HEK293T (cell line): ENCODE data around the gene IL18BP.

Experiments
- CTCF ChIA-PET: fragments of 350-600 bp; formaldehyde crosslinking; extraction: SDS; loops from one replicate; lab custom pipeline; 2021; ENCODE audit warnings: antibody characterized with exemption, inconsistent platforms; lab: Yijun Ruan, JAX
- POLR2A ChIA-PET: fragments of 350-600 bp; formaldehyde crosslinking; extraction: SDS; loops from one replicate; lab custom pipeline; 2020; ENCODE audit warnings: antibody characterized with exemption, inconsistent platforms; lab: Yijun Ruan, JAX
- DNase-seq: peaks from one replicate; pipeline ENCODE4 v3.0.0; 2012; ENCODE audit warnings: mixed read lengths; ENCODE audit errors: extremely low spot score
- ARNT ChIP-seq: fragments of 450-650 bp; IDR thresholded peaks from 2 replicates; pipeline ENCODE4 v1.6.1; 2017; ENCODE audit warnings: mild to moderate bottlenecking
- BHLHE40 ChIP-seq: fragments of 450-650 bp; IDR thresholded peaks from 2 replicates; pipeline ENCODE4 v1.6.1; 2016; ENCODE audit warnings: mild to moderate bottlenecking, moderate library complexity, borderline replicate concordance
- CTBP1 ChIP-seq: fragments of 450-650 bp; IDR thresholded peaks from 2 replicates; pipeline ENCODE4 v1.6.1; 2016; ENCODE audit warnings: borderline replicate concordance
- ELF4 ChIP-seq: fragments of 450-650 bp; IDR thresholded peaks from 2 replicates; pipeline ENCODE4 v1.6.1; 2017; ENCODE audit warnings: antibody characterized with exemption
- FOXA1 ChIP-seq: fragments of 450-650 bp; IDR thresholded peaks from 2 replicates; pipeline ENCODE4 v1.6.1; 2016; ENCODE audit warnings: mild to moderate bottlenecking
- FOXK2 ChIP-seq: fragments of 450-650 bp; IDR thresholded peaks from 2 replicates; pipeline ENCODE4 v1.6.1; 2016; ENCODE audit warnings: mild to moderate bottlenecking
- FOXM1 ChIP-seq: fragments of 450-650 bp; IDR thresholded peaks from 2 replicates; pipeline ENCODE4 v1.6.1; 2017; ENCODE audit warnings: mild to moderate bottlenecking, borderline replicate concordance
- HDGF ChIP-seq: fragments of 450-650 bp; IDR thresholded peaks from 2 replicates; pipeline ENCODE4 v1.6.1; 2017; ENCODE audit warnings: antibody characterized with exemption, borderline replicate concordance
- L3MBTL2 ChIP-seq: fragments of 450-650 bp; conservative IDR thresholded peaks from 2 replicates; pipeline ENCODE4 v1.6.1; 2016; ENCODE audit warnings: mild to moderate bottlenecking
- LEF1 ChIP-seq: fragments of 450-650 bp; IDR thresholded peaks from 2 replicates; pipeline ENCODE4 v1.6.1; 2017; ENCODE audit warnings: mild to moderate bottlenecking, borderline replicate concordance
- NFRKB ChIP-seq: fragments of 450-650 bp; IDR thresholded peaks from 2 replicates; pipeline ENCODE4 v1.6.1; 2016; ENCODE audit warnings: mild to moderate bottlenecking, moderate library complexity
- PKNOX1 ChIP-seq: fragments of 450-650 bp; IDR thresholded peaks from 2 replicates; pipeline ENCODE4 v1.6.1; 2016
- SP1 ChIP-seq: fragments of 450-650 bp; IDR thresholded peaks from 2 replicates; pipeline ENCODE4 v1.6.1; 2017
- SUZ12 ChIP-seq: fragments of 450-650 bp; IDR thresholded peaks from 2 replicates; pipeline ENCODE4 v1.6.1; 2016; ENCODE audit warnings: mild to moderate bottlenecking
- TARDBP ChIP-seq: fragments of 450-650 bp; IDR thresholded peaks from 2 replicates; pipeline ENCODE4 v1.6.1; 2016
- ZNF384 ChIP-seq: fragments of 450-650 bp; IDR thresholded peaks from 2 replicates; pipeline ENCODE4 v1.6.1; 2016

The IL18BP gene

GRCh38 chr11:71998649-71999310, at the start of gene IL18BP:
TSS of gene IL18BP (plus strand) at chr11:71998909. CDS start at chr11:71999985, 1,076 bp downstream.
- TF ChIP-seq L3MBTL2: no peak
- TF ChIP-seq CTBP1: no peak
- no peak for TF ChIP-seq FOXK2
- TF ChIP-seq SUZ12: no peak
- TF ChIP-seq SP1: no peak
- TF ChIP-seq PKNOX1: no peak
- TF ChIP-seq BHLHE40: no peak
- TF ChIP-seq ARNT: no peak
- no peak for TF ChIP-seq FOXA1
- TF ChIP-seq HDGF: no peak
- no peak for TF ChIP-seq ELF4
- no peak for TF ChIP-seq TARDBP
- TF ChIP-seq NFRKB: no peak
- TF ChIP-seq FOXM1: no peak
- TF ChIP-seq LEF1: no peak
- ChIA-PET POLR2A (no interaction called here), CTCF (interaction anchor here (0.5 kb wide), 1 partner anchor 10 kb away, joined by 3 read pairs; no protein-coding TSS in a partner anchor)
- DNase-seq: no peak

DNA sequence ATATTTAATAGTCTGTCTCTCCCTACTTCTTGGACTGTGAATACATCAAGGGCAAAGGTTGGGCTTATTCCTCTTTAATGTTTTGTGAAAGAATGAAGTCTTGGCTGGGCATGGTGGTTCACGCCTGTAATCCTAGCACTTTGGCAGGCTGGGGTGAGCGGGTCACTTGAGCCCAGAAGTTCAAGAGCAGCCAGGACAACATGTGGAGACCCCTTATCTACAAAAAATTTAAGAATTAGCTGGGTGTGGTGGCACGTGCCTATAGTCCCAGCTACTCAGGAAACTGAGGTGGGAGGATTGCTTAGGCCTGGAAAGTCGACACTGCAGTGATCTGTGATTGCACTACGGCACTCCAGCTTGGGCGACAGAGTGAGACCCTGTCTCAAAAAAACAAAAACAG, 49.7 kb upstream of the IL18BP start:
- TF ChIP-seq LEF1 (no peak), SP1 (no peak), ZNF384 (no peak), PKNOX1 (no peak), FOXA1 (no peak), ARNT (no peak), FOXM1 (no peak), ELF4 (no peak), FOXK2 (no peak), CTBP1 (no peak), HDGF (no peak), SUZ12 (no peak), BHLHE40 (no peak), NFRKB (no peak), L3MBTL2 (no peak), TARDBP (no peak)
- DNase-seq: no peak
- ChIA-PET POLR2A (no interaction called here), CTCF (interaction anchor here (1.1 kb wide), 1 partner anchor 85 kb away, joined by 3 read pairs; no protein-coding TSS in a partner anchor)

DNA sequence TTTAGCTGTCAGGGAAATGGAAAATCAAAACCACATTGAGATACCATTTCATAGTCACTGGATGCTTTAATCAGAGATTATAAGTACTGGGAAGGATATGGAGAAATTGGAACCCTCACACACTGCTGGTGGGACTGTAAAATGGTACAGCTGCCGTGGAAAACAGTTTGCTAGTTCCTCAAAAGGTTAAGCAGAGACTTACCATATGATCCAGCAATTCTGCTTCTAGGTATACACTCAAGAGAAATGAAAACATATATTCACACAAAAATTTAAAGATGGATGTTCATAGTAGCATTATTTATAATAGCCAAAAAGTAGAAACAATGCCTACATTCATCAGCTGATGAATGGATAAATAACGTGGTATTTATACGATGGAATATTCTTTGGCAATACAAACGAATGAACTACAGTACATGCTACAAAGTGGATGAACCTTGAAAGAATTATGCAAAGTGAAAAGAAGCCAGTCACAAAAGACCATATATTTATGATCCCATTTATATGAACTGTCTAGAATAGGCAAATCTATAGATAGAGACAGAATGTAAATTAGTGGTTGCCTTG, 46.9 kb upstream of the IL18BP start:
- no peak for DNase-seq
- TF ChIP-seq FOXK2 (no peak), BHLHE40 (no peak), FOXA1 (no peak), LEF1 (no peak), SP1 (no peak), PKNOX1 (no peak), ELF4 (no peak), L3MBTL2 (no peak), CTBP1 (no peak), SUZ12 (no peak), ARNT (no peak), FOXM1 (no peak), NFRKB (no peak), TARDBP (no peak), ZNF384 (no peak)
- CTCF ChIA-PET: no interaction called here
- POLR2A ChIA-PET: no interaction called here

DNA sequence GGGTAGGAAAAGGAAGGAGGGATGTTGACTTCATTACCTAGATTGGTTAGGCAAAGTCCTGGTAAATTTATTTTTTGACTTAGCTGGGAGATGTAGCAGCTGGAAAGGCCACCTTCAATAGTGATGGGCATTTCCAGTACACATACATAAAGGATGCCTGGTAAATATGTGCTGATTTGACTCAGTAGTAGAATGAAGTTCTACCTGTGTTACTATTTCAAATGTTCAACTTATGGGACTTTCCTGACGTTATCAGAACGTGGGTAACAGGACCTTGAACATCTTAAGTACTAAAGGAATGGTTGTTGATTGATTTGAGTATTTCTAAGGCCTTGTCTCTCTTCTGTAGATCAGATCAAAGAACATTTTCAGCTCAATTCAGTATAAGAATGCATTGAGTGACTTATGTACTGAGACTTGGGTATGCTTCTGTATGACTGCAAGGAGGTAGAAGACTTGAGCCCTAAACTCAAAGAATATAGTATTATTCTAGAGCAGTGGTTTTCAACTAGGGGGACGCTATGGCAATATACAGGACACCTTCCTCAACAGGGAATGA, 42.7 kb upstream of the IL18BP start:
- ChIA-PET POLR2A (no interaction called here), CTCF (no interaction called here)
- TF ChIP-seq NFRKB (no peak), SP1 (no peak)
- no peak for DNase-seq

DNA sequence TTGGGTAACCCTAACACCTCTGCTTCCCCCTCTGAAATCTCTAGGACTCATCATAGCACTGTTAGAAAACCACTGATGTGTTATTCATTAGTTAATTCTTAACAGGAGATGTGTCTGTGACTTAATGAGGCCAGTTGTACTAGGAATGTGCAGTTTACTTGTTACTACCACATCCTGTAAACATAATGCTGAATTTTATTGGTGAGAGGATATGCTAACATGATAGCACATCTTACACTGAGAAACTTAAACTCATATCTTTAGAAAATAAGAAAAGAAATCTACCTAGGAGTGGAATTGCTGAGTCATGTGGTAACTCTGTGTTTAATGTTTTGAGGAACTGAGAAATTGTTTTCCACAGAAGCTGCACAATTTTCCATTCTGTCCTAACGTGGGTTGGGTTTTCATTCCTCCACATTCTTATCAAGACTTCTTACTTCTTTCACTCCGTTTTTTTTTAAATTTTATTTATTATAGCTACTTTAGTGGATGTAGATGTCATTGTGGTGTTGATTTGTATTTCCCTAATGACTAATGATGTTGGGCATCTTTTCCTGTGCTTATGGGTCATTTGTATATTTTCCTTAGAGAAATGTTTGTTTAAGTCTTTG, 36.2 kb upstream of the IL18BP start:
- no peak for TF ChIP-seq LEF1
- TF ChIP-seq FOXM1: no peak
- TF ChIP-seq NFRKB: no peak
- TF ChIP-seq ZNF384: no peak
- no peak for TF ChIP-seq TARDBP
- TF ChIP-seq ARNT: no peak
- TF ChIP-seq FOXA1: no peak
- no peak for TF ChIP-seq SUZ12
- TF ChIP-seq L3MBTL2: no peak
- CTCF ChIA-PET: no interaction called here
- POLR2A ChIA-PET: no interaction called here
- DNase-seq: no peak
